Nucleus accumbens (tissue), 56 donors: ENCODE data around the gene MYO5B.

ENCODE experiments used
- DNase-seq, 56 donors: peaks; one replicate each; lab custom pipeline; 2025; lab: John Stamatoyannopoulos, UW

MYO5B gene

GRCh38 chr18:50190236-50190635 is 4.7 kb downstream of the MYO5B start:
- DNase-seq, result no peak

- DNase-seq, result no peak
These were observed 5.8 kb downstream of the MYO5B start for GRCh38 chr18:50189160-50189559.

GRCh38 chr18:50188652-50189051 is 6.3 kb downstream of the MYO5B start:
- no peak for DNase-seq

GRCh38 chr18:50187659-50188058 is 7.3 kb downstream of the MYO5B start:
- DNase-seq, result no peak

- no peak for DNase-seq
These were observed 8.6 kb downstream of the MYO5B start for GRCh38 chr18:50186385-50186784.

- no peak for DNase-seq
These were observed 11.4 kb downstream of the MYO5B start for GRCh38 chr18:50183556-50183955.

- DNase-seq, result no peak
These were observed 12.4 kb downstream of the MYO5B start for GRCh38 chr18:50182511-50182910.

GRCh38 chr18:50181590-50181989 is 13.4 kb downstream of the MYO5B start:
- no peak for DNase-seq

GRCh38 chr18:50179465-50179864 is 15.5 kb downstream of the MYO5B start:
- no peak for DNase-seq

- no peak for DNase-seq
These were observed 17.5 kb downstream of the MYO5B start for GRCh38 chr18:50177294-50177992.

- DNase-seq, result no peak
These were observed 22.6 kb downstream of the MYO5B start for GRCh38 chr18:50172367-50172766.

- DNase-seq, result no peak
These were observed 23.5 kb downstream of the MYO5B start for GRCh38 chr18:50171406-50171805.

GRCh38 chr18:50170004-50170403 is 24.9 kb downstream of the MYO5B start:
- DNase-seq, result no peak

GRCh38 chr18:50169149-50169548 is 25.8 kb downstream of the MYO5B start:
- DNase-seq, result no peak

GRCh38 chr18:50167966-50168365 is 27.0 kb downstream of the MYO5B start:
- no peak for DNase-seq

GRCh38 chr18:50166901-50167300 is 28.0 kb downstream of the MYO5B start:
- no peak for DNase-seq

- no peak for DNase-seq
These were observed 31.4 kb downstream of the MYO5B start for GRCh38 chr18:50163505-50163904.

- DNase-seq, result no peak
These were observed 32.3 kb downstream of the MYO5B start for GRCh38 chr18:50162486-50163304.

GRCh38 chr18:50161597-50162205 is 33.2 kb downstream of the MYO5B start:
- DNase-seq, result no peak

- no peak for DNase-seq
These were observed 35.3 kb downstream of the MYO5B start for GRCh38 chr18:50159654-50160046.

- DNase-seq, result no peak
These were observed 35.9 kb downstream of the MYO5B start for GRCh38 chr18:50158866-50159653.
